ENCODE results near the gene NDUFS6. TPM values are rescaled to one million over a fixed set of nuclear protein-coding genes. Genes with fewer than 3 reads are reported as not detected.

The NDUFS6 gene
- polyA plus RNA-seq, 2 of the 4 experiments (the other 2 are of a cell fraction), result 76.0 to 192 TPM

GRCh38 chr5:1836891-1837880 is 36.0 kb downstream of the NDUFS6 start (continued):
- TF ChIP-seq, protein P1, sequence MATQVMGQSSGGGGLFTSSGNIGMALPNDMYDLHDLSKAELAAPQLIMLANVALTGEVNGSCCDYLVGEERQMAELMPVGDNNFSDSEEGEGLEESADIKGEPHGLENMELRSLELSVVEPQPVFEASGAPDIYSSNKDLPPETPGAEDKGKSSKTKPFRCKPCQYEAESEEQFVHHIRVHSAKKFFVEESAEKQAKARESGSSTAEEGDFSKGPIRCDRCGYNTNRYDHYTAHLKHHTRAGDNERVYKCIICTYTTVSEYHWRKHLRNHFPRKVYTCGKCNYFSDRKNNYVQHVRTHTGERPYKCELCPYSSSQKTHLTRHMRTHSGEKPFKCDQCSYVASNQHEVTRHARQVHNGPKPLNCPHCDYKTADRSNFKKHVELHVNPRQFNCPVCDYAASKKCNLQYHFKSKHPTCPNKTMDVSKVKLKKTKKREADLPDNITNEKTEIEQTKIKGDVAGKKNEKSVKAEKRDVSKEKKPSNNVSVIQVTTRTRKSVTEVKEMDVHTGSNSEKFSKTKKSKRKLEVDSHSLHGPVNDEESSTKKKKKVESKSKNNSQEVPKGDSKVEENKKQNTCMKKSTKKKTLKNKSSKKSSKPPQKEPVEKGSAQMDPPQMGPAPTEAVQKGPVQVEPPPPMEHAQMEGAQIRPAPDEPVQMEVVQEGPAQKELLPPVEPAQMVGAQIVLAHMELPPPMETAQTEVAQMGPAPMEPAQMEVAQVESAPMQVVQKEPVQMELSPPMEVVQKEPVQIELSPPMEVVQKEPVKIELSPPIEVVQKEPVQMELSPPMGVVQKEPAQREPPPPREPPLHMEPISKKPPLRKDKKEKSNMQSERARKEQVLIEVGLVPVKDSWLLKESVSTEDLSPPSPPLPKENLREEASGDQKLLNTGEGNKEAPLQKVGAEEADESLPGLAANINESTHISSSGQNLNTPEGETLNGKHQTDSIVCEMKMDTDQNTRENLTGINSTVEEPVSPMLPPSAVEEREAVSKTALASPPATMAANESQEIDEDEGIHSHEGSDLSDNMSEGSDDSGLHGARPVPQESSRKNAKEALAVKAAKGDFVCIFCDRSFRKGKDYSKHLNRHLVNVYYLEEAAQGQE (IDR thresholded peaks at IDR 0.05), result no peak
- TF ChIP-seq MAZ (IDR thresholded peaks at IDR 0.05; ENCODE audit: borderline replicate concordance, low read depth, low read length), result no peak
- TF ChIP-seq EP300 (IDR thresholded peaks at IDR 0.05), result no peak

- no peaks in the 10 kb centered on the region for H3K9me3 ChIP-seq
Measured at GRCh38 chr5:1838013-1838412, 36.8 kb downstream of the NDUFS6 start.

GRCh38 chr5:1840071-1840547 is 38.9 kb downstream of the NDUFS6 start:
- CTCF ChIA-PET, result no interaction called here
- ATAC-seq, result no peak
- FAIRE-seq, result no peak
- Histone ChIP-seq H3K4me3 (no peak overlapping the region), H3K9me3 (no peaks in the 10 kb centered on the region), H3K4me1 (0 out of 3 replicates have a peak, but pooled peaks cover 3% of the 10 kb centered on the region), H3K4me2 (no peak overlapping the region), H3K27ac (no peak overlapping the region)
- no peak for DNase-seq (ENCODE audit: low read depth in 1 of 2, low spot score in 1 of 2)
- TF ChIP-seq FOSL2 (IDR thresholded peaks at IDR 0.05) (no peak), FOSL2 (CRISPR knock-in tag; IDR thresholded peaks at IDR 0.05) (no peak), HOXB5 (CRISPR knock-in tag; IDR thresholded peaks at IDR 0.05) (no peak), JUNB (IDR thresholded peaks at IDR 0.05) (no peak), GATA3 (IDR thresholded peaks at IDR 0.05; ENCODE audit: borderline replicate concordance) (no peak), EHF (CRISPR knock-in tag; IDR thresholded peaks at IDR 0.05) (no peak), SMC3 (IDR thresholded peaks at IDR 0.05) (no peak), RNF2 (IDR thresholded peaks at IDR 0.05; ENCODE audit: borderline replicate concordance, low read depth) (no peak), ZFP36 (IDR thresholded peaks at IDR 0.05; ENCODE audit: borderline replicate concordance, partially characterized antibody) (no peak), EP300 (IDR thresholded peaks at IDR 0.05) (no peak), JUN (IDR thresholded peaks at IDR 0.05) (no peak), POLR2A (IDR thresholded peaks at IDR 0.05; ENCODE audit: low read length) (no peak)
- TF ChIP-seq, protein P2, sequence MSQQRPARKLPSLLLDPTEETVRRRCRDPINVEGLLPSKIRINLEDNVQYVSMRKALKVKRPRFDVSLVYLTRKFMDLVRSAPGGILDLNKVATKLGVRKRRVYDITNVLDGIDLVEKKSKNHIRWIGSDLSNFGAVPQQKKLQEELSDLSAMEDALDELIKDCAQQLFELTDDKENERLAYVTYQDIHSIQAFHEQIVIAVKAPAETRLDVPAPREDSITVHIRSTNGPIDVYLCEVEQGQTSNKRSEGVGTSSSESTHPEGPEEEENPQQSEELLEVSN (IDR thresholded peaks at IDR 0.05; ENCODE audit: borderline replicate concordance, low read depth), result no peak
- 93% methylated on average over 9 of the region's 20 CpGs for WGBS (ENCODE audit: missing lambda C conversion rate)
- POLR2A ChIA-PET, result no interaction called here

More at GRCh38 chr5:1838013-1838412, 36.8 kb downstream of the NDUFS6 start:
- FAIRE-seq (no peak), DNase-seq (ENCODE audit: low read depth in 1 of 2, low spot score in 1 of 2) (no peak), ATAC-seq (no peak)
- ChIA-PET CTCF (no interaction called here), POLR2A (no interaction called here)
- H3K4me1 ChIP-seq, result 0 out of 3 replicates have a peak, but pooled peaks cover 3% of the 10 kb centered on the region
- H3K4me3 ChIP-seq, result no peak overlapping the region
- no peak overlapping the region for H3K4me2 ChIP-seq
- 78% methylated on average over 4 of the region's 9 CpGs for WGBS (ENCODE audit: missing lambda C conversion rate)
- no peak overlapping the region for H3K27ac ChIP-seq
- TF ChIP-seq NPAS2 (CRISPR knock-in tag; IDR thresholded peaks at IDR 0.05; ENCODE audit: borderline replicate concordance) (no peak), RAD21 (conservative IDR thresholded peaks at IDR 0.05 in 1 of 2, IDR thresholded peaks at IDR 0.05 in 1 of 2) (no peak), BCL3 (IDR thresholded peaks at IDR 0.05) (no peak), EHF (CRISPR knock-in tag; IDR thresholded peaks at IDR 0.05) (no peak)

Data from A549 (cell line).